Panc1 (cell line): ENCODE measurements around the gene ECHDC1.

Experiments used
- CTCF ChIP-seq: fragments of 450-650 bp; IDR thresholded peaks from 2 replicates; pipeline ENCODE4 v1.5.1; 2017; ENCODE audit warnings: mild to moderate bottlenecking
- POLR2AphosphoS5 ChIP-seq: IDR thresholded peaks from 2 replicates; pipeline ENCODE4 v1.6.1; 2012; ENCODE audit warnings: mild to moderate bottlenecking, low read depth, low read length, moderate library complexity
- REST ChIP-seq, 2 experiments: IDR thresholded peaks; 2 replicates each; pipeline ENCODE4 v1.6.1; 2011 to 2012; ENCODE audit warnings: low read depth in 2 of 2, control low read depth in 1 of 2, low read length in 1 of 2, mild to moderate bottlenecking in 1 of 2, moderate library complexity in 1 of 2; ENCODE audit not compliant: insufficient read depth in 1 of 2
- SIN3A ChIP-seq: IDR thresholded peaks from 2 replicates; pipeline ENCODE4 v1.6.1; 2012; ENCODE audit warnings: low read depth, mild to moderate bottlenecking, low read length, moderate library complexity, borderline replicate concordance; ENCODE audit not compliant: insufficient read depth

- no peak for TF ChIP-seq CTCF
- no peak for TF ChIP-seq POLR2AphosphoS5
- no peak for TF ChIP-seq REST (IDR thresholded peaks at IDR 0.05; ENCODE audit: insufficient read depth in 1 of 2, low read depth in 2 of 2, low read length in 1 of 2)
- TF ChIP-seq SIN3A = no peak
These were observed 53.5 kb downstream of the ECHDC1 start for GRCh38 chr6:127289934-127290333.
